Effector CD4-positive, alpha-beta T cell (primary cell): ENCODE results near the gene PHC3.

ENCODE experiments used
- DNase-seq: peaks from one replicate; pipeline ENCODE4 v3.0.0-alpha.2; 2020

The PHC3 gene

GRCh38 chr3:170180079-170180907, 1.2 kb downstream of the PHC3 start:
- DNase-seq = no peak

- DNase-seq = no peak
Measured at GRCh38 chr3:170179432-170179831, 2.1 kb downstream of the PHC3 start.

- DNase-seq = peak; percentile 48
Measured at GRCh38 chr3:170178651-170179050, 2.9 kb downstream of the PHC3 start.

- no peak for DNase-seq
Measured at GRCh38 chr3:170171563-170171962, 10.0 kb downstream of the PHC3 start.

GRCh38 chr3:170164717-170165116, 16.8 kb downstream of the PHC3 start:
- DNase-seq = no peak

GRCh38 chr3:170163956-170164645, 17.4 kb downstream of the PHC3 start:
- DNase-seq = no peak

- DNase-seq = no peak
Measured at GRCh38 chr3:170162630-170163029, 18.9 kb downstream of the PHC3 start.

- no peak for DNase-seq
Measured at GRCh38 chr3:170162052-170162451, 19.5 kb downstream of the PHC3 start.

GRCh38 chr3:170159933-170160332, 21.6 kb downstream of the PHC3 start:
- DNase-seq = no peak

- no peak for DNase-seq
Measured at GRCh38 chr3:170159459-170159858, 22.1 kb downstream of the PHC3 start.

GRCh38 chr3:170155604-170156003, 25.9 kb downstream of the PHC3 start:
- DNase-seq = no peak

- no peak for DNase-seq
Measured at GRCh38 chr3:170154569-170155143, 26.9 kb downstream of the PHC3 start.

- no peak for DNase-seq
Measured at GRCh38 chr3:170154084-170154483, 27.4 kb downstream of the PHC3 start.

GRCh38 chr3:170151536-170151935, 30.0 kb downstream of the PHC3 start:
- DNase-seq = no peak

GRCh38 chr3:170149016-170149415, 32.5 kb downstream of the PHC3 start:
- no peak for DNase-seq

- DNase-seq = no peak
Measured at GRCh38 chr3:170145278-170145677, 36.3 kb downstream of the PHC3 start.

GRCh38 chr3:170144437-170144843, 37.1 kb downstream of the PHC3 start:
- DNase-seq = no peak

- no peak for DNase-seq
Measured at GRCh38 chr3:170142373-170142772, 39.2 kb downstream of the PHC3 start.

- DNase-seq = no peak
Measured at GRCh38 chr3:170137986-170138385, 43.5 kb downstream of the PHC3 start.

- no peak for DNase-seq
Measured at GRCh38 chr3:170132335-170132734, 49.2 kb downstream of the PHC3 start.

GRCh38 chr3:170130532-170130931, 51.0 kb downstream of the PHC3 start:
- no peak for DNase-seq

GRCh38 chr3:170128977-170129431, 52.5 kb downstream of the PHC3 start:
- DNase-seq = no peak

GRCh38 chr3:170128259-170128976, 53.1 kb downstream of the PHC3 start:
- no peak for DNase-seq
